RPMI8226 (cell line): ENCODE data around the gene UGT1A8.
"Not testable (repeated sequence)": the region's sequence is repeated elsewhere in the genome, so short reads cannot be mapped to it uniquely, and the experiment has no call there.

Experiments
- DNase-seq: peaks from one replicate; pipeline ENCODE4 v3.0.0-alpha.2; 2015

The UGT1A8 gene

DNA sequence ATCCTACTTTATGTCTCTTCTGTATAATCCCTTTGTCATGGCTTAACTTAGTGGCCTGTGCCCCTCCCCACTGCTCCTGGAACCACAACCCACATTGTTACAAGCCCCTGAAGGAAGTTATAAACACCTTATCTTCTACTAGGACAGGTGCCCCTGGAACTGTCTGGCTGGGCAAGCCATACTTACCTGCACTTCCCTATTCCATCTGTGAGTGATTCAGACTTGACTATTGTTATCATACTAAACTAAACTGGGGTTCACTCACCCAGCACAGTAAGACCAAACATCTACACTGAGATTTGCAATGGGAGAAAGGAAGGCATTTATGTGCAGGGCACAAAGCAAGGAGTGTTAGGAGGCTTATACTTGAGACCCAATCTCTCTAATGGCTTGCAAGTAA lies 71.6 kb downstream of the UGT1A8 start:
- DNase-seq, result no peak

- DNase-seq, result no peak
Observed at GRCh38 chr2:233689501-233689900, 72.1 kb downstream of the UGT1A8 start.

- no peak for DNase-seq
Observed at GRCh38 chr2:233690444-233690843, 73.0 kb downstream of the UGT1A8 start.

GRCh38 chr2:233691443-233692433 lies 74.3 kb downstream of the UGT1A8 start:
- DNase-seq, result no peak

GRCh38 chr2:233692648-233693047 lies 75.2 kb downstream of the UGT1A8 start, which contains the start of gene UGT1A6:
Gene UGT1A6, plus strand, starts transcription at chr2:233692890. Its CDS starts 115 bp downstream, at chr2:233693005.
- DNase-seq, result no peak

DNA sequence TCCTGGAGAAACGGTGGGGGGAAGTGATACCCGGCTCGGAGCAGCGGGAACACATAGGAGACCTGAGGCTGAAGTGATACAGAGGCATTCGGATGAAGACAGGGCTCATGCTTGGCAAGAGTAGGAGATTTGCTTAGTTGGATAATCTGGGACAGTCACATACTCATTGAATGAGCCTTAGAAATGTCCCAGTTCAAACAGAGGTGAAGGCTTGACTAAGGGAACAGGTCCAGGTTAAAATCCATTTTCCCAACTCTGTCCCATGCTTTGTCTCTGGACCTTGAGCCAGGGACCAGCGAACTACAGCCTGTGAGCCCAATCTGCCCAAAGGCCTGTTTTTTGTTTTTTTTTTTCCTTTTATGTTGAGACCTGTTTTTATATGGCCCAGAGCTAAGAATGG lies 76.5 kb downstream of the UGT1A8 start:
- no peak for DNase-seq

DNA sequence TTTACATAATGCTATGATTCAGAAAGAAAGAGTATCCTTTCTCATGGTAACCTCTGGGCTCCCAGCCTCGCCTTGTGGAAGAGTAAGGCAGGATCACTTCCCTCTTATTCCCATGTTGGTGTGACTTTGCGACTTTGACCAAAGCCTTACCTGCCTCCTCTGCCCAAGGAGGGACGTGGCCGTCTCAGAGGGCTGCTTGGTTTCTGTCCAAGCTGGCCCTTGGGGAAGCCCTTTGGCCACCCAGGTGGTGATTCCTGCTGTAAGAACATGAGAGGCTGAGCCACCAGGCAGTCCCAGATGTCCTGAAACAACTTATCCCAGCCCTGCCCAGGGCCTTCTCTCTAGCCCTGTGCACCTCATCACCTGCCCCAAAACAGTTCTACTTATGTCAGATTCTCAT lies 81.3 kb downstream of the UGT1A8 start:
- no peak for DNase-seq

GRCh38 chr2:233699424-233700027 lies 82.1 kb downstream of the UGT1A8 start:
- no peak for DNase-seq

DNA sequence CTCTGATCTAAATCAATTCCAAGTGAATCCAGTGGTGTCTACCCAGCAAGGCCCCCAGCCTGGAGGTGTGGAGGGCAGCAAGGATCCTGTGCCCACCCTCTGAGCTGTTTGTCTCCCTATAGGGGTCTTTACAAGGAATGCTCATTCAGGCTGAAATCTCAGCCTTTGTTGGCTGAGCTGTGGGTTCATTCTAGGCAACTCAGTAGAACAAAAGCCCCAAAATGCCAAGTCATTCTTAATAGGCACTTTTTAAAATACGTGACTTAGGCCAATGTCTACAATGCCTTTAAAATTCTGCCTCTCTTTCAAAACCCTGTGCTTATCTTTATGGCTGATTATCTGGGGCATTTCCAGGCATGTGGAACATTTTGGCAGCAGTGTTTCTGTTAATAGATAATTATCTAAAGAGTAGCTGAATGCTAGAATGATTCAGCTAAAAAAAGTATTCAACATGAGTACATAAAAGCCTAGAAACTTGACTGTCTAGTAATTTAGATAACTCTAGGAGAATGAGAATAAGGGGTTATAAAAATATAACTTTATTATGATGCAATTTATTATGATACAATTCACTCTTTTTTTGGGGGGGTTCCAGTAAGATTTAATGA lies 82.7 kb downstream of the UGT1A8 start:
- no peak for DNase-seq

DNA sequence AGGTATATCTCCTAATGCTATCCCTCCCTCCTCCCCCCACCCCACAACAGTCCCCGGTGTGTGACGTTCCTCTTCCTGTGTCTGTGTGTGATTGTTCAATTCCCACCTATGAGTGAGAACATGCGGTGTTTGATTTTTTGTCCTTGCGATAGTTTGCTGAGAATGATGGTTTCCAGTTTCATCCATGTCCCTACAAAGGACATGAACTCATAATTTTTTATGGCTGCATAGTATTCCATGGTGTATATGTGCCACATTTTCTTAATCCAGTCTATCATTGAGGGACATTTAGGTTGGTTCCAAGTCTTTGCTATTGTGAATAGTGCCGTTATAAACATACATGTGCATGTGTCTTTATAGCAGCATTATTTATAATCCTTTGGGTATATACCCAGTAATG lies 83.4 kb downstream of the UGT1A8 start:
- DNase-seq, result not testable (repeated sequence)

GRCh38 chr2:233702238-233702637 lies 84.8 kb downstream of the UGT1A8 start:
- DNase-seq, result no peak

DNA sequence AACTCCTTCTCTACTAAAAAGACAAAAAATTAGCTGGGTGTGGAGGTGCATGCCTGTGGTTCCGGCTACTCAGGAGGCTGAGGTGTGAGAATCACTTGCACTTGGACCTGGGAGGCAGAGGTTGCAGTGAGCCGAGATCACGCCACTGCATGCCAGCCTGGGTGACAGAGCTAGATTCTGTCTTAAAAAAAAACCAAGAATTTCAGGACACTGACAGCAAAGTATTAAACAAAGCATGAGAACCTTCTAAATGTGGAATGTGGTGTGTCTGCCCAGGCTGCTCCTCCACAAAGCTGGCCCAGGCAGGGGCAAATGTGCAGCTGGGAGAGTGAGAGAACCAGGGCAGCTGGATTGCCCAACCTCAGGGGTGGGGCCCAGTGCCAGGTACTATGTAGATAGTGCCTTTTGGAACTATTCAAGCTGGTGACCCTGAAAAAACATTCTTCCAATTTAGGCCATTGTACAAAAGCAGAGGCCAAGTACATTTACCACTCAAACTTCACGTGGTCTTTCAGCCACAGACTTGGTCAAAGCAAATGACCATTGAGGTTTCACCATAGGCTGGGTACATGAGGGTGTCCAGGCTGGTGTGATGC lies 88.6 kb downstream of the UGT1A8 start:
- DNase-seq, result no peak

GRCh38 chr2:233706720-233707119 lies 89.3 kb downstream of the UGT1A8 start:
- DNase-seq, result no peak

DNA sequence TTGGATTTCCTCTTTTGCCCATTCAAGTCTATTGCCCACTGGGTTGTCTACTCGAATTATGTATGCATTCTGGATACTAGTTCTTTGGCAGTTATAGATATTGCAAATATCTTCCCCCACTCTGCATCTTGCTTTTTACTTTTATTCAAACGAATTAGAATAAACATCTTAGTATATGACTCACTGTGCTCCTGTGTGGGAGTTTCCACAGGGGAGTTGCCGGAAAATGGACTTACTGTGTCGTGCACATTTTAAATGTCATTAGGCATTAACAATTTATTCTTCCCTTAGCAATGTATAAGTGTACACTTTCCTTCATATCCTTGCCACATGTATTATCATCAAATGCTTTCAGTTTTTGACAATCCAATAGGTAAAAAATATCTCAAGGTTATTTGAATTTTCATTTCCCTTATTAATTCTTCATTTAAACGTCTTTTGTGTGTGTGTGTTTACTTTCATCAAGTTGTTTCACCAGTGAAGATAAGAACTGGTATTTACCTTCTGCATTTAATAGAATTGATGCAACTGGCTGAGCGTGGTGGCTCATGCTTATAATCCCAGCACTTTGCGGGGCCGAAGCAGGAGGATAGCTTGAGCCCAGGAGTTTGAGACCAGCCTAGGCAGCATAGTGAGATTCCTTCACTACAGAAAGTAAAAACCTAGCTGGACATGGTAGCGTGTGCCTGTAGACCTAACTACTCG lies 90.7 kb downstream of the UGT1A8 start:
- DNase-seq, result no peak

DNA sequence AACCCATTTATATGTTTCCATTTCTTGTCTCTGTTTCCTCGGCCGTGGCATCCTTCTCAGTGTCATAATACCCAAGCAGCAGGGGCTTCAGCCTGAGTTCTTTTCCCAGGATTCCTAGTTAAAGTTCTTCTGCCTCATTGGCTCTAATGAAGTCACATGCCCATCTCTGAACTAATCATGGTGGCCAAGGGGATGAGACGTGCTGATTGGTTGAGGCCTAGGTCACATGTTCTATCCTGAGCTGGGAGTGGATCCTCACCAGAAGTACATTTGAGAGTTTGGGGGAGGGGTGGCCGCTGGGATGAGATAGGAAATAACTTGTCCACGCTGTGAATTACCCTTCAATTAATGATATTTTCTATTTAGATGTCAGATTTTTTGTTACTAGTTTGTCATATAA lies 91.5 kb downstream of the UGT1A8 start:
- DNase-seq, result no peak

- DNase-seq, result peak; percentile 57
Observed at GRCh38 chr2:233711312-233712008, 94.0 kb downstream of the UGT1A8 start.

GRCh38 chr2:233712611-233713261 lies 95.3 kb downstream of the UGT1A8 start, which contains the start of gene UGT1A5:
Gene UGT1A5, plus strand, starts transcription at chr2:233712907. Its CDS starts 85 bp downstream, at chr2:233712992.
- DNase-seq, result no peak

DNA sequence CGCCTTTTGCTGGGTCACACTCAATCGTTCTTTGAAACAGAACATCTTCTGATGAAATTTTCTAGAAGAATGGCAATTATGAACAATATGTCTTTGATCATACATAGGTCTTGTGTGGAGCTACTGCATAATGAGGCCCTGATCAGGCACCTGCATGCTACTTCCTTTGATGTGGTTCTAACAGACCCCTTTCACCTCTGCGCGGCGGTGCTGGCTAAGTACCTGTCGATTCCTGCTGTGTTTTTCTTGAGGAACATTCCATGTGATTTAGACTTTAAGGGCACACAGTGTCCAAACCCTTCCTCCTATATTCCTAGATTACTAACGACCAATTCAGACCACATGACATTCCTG lies 95.8 kb downstream of the UGT1A8 start:
- no peak for DNase-seq

DNA sequence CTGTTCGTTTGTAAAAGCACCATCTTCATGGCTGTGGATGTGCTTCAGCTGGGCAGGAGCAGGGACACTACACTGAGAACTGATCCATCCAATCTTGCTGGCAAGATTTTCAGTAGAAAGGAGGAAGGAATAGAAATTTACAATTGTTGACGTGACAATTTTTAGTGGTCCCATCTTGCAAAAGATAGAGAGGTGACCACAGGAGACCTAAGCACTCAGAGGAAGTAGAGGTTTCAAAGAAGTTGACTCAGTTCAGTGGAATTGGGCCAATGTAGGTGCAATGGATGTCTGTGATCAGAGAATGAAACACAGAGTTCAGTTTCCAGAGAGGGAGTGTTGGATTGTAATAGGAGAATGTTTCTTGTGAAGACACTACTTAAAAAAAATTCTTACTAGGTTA lies 96.7 kb downstream of the UGT1A8 start:
- DNase-seq, result no peak

GRCh38 chr2:233718552-233718951 lies 101.1 kb downstream of the UGT1A8 start, which contains the start of gene UGT1A4:
Gene UGT1A4, plus strand, starts transcription at chr2:233718736. Its CDS starts 85 bp downstream, at chr2:233718821.
- no peak for DNase-seq

DNA sequence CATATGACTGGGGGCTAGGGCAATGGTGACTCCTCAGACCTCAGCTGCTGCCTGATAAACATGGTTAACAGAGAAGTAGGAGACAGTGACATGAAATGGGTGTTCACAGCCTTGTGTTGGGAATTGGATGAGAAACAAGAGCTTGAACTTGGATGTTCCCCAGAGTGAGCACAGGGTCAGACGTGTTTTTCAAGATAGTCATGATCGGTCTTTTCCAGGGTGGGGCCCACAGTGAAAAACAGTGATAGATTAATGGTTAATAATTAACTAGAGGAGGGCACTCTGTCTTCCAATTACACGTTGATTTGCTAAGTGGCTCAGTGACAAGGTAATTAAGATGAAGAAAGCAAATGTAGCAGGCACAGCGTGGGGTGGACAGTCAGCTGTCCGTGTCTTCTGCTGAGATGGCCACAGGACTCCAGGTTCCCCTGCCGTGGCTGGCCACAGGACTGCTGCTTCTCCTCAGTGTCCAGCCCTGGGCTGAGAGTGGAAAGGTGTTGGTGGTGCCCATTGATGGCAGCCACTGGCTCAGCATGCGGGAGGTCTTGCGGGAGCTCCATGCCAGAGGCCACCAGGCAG lies 111.4 kb downstream of the UGT1A8 start, which contains the start of gene UGT1A3:
TSS of gene UGT1A3 (plus strand) at position 320 of the 579 bp plus-strand sequence. CDS start at position 405, 85 bp downstream.
- no peak for DNase-seq
